Right ventricle myocardium inferior (tissue), 1 donor: Measurements from ENCODE around the gene NCKAP5. TPM values are rescaled to one million over a fixed set of nuclear protein-coding genes. Genes with fewer than 3 reads are reported as not detected.

Experiments
- ATAC-seq: fragments of 200-7000 bp; cut with Tn5 transposase; one replicate; pipeline ENCODE4 v1.9.1; 2020; ENCODE audit warnings: mild to moderate bottlenecking, moderate library complexity
- DNase-seq: peaks from one replicate; pipeline ENCODE4 v3.0.0; 2021; ENCODE audit errors: missing footprints
- intact Hi-C: fragments of 100-400 bp; cut with DNase I; formaldehyde crosslinking; loops from one replicate; pipeline ENCODE4 v1.11.0; 2022
- total RNA-seq: library from RNA; stranded (reverse); fragmentation: NEBNext Ultra II Directional; extraction: Animal tissue kit (Norgen Biotek cat#: 25700); gene quantifications from one replicate; pipeline ENCODE4 v1.2.1, GENCODE V29; 2021
- donor health status: DM: no; HTN: yes; CAD: no; lungs with severe emphysema.

NCKAP5 gene
- total RNA-seq, 1 donor from 2014 or later, result 4.3 TPM

DNA sequence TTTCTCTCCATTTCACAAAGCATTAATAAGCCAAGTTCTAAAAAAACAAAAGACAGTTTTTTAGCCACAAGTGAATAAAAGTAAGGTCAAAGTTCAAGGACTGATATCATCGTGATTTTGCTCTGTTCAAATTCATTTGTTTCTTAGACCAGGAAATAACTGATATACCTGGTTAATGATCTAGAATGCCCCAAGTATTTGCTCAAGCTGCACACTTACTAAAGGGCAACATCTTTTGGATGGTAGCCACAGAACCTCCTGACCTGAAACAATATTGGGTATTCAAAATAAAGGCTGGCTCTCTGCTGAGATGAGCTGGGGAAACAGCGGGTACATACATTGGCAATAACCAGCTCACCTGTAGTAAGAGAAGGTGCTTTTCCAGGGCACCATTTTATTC is 583.5 kb downstream of the NCKAP5 start:
- DNase-seq (no peak), ATAC-seq (no peak)
- intact Hi-C loops, result no loop called here

DNA sequence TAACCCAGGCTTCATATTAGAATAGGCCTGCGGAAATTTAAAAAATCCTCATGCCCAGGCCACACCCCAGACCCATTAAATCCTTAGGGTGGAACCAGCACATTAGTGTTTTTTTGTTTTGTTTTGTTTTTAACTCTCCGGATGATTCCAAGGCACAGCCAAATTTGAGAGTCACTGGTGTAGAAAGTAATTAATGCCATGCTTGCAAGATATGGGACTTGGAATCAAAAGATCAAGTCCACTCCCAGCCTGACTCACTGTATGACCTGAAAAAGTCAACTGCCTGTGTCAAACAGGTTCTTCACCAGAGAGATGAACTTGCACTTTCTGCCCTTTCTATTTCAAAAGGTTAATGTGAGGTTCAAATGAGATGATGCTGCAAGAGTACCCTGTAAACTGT is 588.0 kb downstream of the NCKAP5 start:
- ATAC-seq (no peak), DNase-seq (no peak)
- intact Hi-C loops, result no loop called here

DNA sequence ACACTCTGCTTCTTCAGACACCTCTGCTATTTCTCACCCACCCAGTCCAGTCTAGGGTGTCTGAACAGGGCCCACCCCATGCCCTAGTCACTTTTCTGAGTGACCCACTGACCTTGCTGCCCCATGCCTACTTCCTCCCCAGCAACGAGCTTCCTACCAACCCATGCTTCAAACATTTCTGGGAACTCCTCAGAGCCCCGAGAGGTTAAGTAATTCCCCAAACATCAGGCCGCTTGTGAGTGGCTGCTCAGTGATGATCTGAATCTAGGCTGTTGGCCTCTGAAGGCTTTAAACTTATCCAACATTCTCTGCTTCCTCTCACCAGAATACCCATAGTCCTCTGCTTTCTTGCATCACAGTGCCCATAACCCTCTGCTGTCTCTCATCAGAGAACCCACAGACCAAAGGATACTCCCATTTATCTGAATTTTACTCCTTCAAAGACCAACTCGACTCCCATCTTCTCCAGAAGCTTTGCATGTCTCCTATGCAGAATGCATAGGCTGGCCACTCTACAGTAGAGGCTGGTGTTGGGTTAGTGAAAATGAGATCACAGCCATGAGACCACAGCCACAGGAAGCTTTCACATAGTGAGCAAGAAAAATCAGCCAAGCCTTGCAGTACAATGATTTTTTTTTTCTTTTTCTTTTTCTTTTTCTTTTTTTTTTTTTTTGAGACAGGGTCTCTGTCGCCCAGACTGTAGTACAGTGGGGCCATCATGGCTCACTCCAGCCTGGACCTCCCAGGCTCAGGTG is 588.7 kb downstream of the NCKAP5 start:
- ATAC-seq (no peak), DNase-seq (no peak)
- intact Hi-C loops, result no loop called here

DNA sequence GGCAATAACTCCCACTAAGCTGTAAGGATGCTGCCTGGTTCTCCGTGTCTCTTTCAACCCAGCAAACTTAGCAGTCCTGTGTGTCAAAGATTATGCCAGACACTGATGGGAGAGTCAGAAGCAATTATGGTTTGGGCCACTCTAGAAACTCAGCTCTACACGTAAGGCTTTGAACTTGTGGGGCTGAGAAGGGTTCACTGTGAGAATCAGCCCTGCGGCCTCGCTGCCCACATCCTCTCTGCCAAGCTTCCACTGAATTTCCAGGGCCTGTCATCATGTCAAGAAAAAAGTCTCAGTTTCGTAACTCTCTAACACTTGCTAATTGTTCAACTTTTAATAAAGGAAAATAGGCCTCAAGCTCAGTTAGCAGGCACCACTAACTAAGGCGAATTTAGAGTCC is 589.4 kb downstream of the NCKAP5 start:
- DNase-seq, result no peak
- no peak for ATAC-seq
- intact Hi-C loops, result no loop called here

DNA sequence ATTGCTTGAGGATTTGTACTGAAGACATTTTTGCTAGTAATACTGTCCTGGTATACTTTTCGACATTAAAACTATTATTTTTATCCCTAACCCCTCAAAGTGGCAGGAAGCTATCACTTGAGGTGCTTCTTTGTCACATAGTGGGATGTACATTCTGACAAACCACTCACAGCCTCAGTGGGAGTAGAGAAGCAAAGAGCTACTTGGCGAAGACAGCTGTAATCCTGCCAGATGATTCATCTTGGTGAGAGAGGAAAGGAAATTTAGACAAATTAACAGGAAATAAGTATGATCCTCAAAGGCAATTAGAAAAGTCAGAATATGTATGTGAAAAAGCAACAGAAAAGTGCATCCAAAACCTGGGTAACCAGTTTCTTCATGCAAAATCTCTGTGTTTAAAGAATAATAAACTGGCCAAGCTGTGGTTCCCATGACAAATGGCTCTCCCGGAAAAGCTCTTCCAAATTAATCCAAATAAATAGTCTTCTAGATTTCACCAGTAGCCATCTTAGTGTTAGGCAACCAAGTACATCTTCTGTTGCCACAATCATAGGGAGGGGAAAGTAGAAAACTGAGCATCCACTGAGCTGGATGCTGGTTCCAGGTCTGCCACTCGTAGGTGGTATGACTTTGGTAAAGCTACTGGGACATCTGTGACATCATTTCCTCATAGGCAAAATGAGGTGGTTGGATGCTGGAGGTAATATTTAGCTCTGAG is 590.3 kb downstream of the NCKAP5 start:
- no peak for DNase-seq
- no peak for ATAC-seq
- intact Hi-C loops, result no loop called here

DNA sequence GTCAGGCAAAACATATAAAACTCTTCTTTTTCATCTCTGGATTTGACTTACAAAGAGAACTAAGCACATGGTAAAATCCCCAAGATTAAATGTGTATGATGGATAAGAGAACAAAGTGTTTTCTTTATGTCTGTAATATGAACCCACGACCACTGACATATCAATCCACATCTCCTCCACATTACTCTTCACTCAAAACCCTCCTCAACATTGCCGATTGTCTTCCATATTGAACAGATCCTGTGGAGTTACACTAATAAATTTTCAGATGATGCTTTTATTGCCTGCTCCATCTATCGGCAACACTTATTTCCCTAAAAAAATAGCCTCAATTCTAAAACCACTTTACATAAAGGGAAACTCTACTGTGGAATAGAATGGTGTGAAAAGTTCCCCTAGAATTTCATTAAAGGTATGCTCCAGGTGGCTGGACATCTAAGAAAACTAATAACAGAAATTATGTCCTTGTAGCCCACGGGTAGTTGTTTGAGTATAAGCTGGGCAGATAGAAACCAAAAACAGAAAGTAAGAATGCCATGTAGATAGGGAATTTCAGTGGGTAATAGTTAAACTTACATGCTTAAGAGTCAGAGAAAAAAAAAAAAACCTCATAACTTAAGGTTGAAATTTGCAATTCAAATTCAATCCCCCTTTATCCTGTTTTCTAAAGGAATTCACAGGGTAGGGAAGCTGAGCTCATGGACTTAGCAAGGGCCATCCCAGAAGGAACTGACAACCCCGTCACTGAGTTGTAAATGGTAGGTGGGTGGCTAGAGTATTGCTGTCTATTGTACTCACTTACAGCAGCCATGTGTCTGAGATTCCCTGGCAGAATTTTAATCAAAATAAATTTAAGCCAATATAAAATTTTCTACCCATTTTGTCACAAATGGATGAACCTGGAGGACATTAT is 592.8 kb downstream of the NCKAP5 start:
- ATAC-seq, result no peak

DNA sequence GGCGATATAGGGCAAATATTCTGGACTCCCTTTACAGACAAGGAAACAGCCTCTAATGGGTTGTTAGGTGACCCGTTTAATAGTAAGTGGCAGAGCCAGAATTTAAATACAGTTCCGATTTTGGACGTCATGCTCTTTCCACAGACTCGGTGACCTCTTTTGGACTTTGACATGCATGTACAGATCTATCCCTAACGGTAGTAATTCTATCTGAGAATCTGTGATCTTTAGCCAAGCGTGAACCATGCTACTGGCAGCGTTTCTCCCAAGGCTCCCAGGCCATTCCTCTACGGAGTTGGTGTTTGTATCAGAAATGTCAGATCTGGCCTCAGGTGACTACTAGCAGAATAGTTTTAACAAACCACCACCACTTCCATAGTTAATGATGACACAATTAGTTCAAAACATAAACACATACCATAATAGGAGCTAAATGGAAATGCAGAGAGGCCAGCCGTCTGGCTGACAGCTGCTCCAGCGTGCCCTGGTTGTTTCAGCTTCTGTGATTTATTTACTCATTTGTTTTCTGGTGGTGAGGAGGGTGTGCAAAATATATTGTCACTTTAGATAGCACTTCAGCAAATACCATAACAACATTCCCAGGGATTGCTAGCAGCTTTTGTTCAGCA is 593.7 kb downstream of the NCKAP5 start:
- DNase-seq (no peak), ATAC-seq (no peak)
- intact Hi-C loops, result no loop called here

More for the DNA sequence above, 592.8 kb downstream of the NCKAP5 start:
- intact Hi-C loops, result no loop called here
- DNase-seq, result no peak

DNA sequence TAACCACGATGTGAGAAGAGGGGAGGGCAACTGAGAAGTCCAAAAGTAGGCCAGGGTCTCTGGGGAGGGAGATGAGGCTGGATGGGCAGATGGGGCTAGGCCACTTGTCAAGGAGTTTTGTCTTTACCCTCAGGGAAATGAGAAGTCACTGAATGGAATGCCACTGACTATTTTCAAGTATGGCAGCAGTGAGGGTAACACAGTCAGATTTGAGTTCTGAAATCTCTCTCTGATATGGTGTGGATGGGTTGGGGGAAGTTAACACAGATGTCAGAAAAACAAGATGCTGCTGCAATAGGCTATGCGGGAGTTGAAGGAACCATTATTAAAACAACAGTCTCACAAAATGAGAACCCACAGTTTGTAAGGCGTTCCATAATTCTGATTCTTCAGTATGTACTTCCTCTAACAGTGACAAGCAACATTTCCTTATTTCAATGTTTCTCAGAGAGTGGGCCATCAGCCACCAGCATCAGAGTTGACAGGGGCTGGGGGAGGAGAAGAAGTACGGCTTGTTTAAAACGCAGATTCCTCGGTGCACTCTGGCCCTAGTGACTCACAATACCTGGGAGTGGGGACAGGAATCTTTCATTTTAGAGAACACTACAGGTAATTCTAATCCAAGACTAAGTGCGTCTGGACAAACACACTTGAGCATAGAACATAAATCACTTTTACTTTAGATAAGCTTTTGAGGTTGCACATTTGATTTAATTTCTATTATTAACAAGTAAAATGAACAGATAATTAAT is 596.8 kb downstream of the NCKAP5 start:
- intact Hi-C loops, result no loop called here
- ATAC-seq, result no peak
- no peak for DNase-seq

DNA sequence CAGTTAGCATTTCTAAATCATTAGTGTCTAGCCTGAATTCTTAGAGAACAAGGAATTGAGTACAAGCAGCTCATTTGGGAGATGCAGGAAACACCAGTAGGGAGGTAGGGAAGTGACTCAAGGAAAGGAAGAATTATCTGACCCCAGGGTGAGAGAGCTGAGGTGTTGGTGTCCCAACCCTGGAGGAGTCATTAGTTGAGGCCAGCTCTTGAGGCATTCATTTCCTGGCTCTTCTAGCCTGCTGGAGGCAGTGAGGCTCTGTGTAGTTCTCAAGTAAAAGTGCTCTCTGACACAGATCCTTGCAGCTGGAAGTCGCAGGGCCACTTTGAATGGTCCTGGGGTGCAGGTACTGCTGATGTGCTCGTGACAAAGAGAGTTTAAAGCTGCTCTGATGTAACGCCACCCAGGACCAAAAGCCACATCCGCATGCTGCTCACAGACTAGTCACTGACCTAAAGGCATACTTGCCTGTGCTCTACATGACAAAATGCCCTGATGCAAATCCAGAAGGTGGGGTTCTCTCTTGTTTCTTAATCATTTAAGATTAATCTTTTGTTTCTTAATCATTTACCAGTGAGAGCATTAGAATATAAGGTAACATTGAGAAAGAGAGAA is 598.8 kb downstream of the NCKAP5 start:
- DNase-seq, result no peak
- intact Hi-C loops, result no loop called here
- ATAC-seq, result no peak

DNA sequence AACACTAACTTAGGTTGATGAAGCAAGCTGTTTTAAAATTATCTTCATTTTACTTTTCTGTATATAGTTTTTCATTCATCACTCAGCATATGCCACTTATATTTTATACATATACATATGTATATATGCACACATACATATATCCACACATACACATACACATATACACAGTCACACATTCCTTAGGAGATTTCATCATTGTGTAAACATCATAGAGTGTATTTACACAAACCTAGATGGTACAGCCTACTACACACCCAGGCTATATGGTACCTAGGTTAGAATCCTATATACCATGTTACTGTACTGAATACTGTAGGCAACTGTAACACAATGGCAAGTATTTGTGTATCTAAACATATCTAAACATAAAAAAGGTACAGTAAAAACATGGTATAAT is 602.8 kb downstream of the NCKAP5 start:
- intact Hi-C loops, result no loop called here
- ATAC-seq (no peak), DNase-seq (no peak)

DNA sequence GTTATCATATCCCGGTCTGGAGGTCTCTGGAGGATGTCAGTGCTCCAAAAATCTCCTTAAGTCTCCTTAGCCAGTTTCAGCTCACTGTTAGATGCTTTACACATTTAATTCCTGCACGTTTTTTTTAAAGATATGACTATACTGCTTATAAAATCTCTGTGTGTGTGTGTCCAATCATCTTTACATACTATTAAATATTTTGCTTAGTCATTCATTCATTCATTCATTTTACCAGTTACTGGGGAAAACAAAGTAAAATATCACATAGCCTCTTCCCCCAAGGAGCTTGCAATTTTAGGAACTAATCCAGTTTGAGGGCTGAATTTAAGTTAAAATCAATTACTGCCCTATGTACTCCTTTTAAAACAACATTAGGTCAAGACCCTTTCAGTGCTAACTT is 605.1 kb downstream of the NCKAP5 start:
- no peak for ATAC-seq
- DNase-seq, result no peak
- intact Hi-C loops, result no loop called here

DNA sequence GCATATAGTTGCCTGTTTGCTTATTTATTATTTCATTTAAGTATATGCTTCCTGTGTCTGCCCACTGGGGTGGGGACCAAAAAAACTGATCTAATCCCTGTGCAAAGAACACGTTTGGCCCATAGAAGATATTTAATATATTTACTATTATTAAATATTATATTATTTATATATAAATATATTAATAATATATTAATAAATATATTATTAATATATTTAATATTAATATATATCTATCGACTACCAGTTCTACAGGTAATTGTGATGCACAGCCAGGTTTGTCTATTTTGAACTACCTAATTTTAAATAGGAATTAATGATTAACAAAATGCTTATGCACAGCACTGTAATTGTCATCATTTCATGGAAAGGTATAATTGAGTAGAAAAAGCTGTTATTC is 609.4 kb downstream of the NCKAP5 start:
- no peak for ATAC-seq
- intact Hi-C loops, result no loop called here
- no peak for DNase-seq

DNA sequence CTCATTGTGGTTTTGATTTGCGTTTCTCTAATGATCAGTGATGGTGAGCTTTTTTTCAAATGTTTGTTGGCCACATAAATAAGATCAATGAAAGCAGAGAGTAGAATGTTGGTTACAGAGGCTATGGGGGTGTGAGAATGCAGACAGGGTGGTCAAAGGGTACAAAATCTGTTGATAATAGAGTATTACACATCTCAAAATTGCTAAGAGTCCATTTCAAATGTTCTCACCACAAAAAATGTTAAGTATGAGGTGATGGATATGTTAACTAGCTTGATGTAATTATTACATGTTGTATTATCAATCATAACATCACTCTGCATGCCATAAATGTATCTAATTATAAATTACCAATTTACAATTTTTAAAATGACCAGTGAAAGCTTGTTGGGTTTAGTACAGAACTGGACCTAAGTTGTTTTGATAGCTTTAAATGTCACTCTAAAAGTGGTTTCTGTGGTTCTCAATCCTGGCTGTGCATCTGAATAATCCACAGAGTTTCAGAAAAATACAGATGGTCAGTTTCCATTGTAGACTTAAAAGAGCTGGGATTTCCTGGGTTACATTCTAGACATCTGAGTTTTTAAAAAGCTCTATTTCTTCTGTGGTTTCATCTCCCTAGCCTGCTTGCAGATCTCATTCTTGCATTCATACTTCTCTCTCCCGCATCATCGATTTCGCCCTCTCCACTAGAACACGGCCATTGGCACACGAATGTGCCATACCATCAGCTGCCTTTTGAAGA is 612.2 kb downstream of the NCKAP5 start:
- no peak for ATAC-seq
- intact Hi-C loops, result no loop called here
- no peak for DNase-seq

DNA sequence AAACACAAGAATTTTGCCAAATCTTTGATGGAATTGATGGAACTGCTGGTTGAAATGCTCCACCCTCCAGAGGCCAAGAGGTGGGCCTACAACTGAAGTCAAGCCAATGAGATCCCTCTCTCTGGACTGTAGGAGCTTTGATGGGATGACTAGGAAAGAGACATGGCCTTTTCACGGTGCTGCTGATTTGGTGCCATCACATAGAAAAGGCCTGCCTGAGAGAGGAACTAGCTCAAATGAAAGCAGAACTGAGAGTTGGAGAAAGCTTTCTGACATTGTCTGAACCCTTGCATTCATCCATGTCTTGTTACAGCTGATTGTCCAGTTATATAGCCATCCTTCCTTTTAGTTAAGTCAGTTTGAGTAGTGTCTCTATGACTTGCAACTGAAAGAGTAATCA is 614.5 kb downstream of the NCKAP5 start:
- ATAC-seq (no peak), DNase-seq (no peak)
- intact Hi-C loops, result no loop called here

DNA sequence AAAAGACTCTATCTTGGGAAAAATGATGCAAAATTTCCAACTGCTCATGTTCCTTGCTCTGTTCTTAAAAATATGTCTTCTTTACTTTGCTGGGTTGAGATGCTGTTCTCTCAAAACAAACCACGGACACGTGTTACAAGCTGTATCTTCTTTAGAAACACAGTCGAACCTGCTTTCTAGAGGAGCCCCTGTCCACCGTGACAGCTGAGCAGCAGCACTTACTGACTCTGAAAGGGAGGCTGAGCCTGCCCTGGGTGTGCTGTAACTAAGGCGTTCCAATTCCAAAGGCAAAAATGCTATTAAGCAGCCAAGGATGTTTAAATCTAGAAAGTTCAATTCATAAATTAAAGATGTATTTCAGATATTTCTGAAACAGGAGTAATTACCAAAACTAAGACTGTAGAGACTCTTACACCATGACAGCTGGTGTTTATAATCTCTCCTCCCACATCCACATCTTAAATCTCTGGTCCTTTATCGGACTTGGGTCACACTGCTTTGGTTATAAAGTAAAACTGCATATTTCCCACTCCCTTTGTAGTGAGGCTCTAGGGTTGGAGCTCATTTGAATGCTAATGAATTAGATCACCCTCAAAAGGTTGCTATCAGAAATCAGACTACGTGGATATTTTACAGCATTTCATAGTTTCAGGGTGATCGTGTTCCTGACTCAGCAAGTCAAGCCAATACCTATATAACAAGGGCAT is 617.1 kb downstream of the NCKAP5 start:
- ATAC-seq, result no peak
- DNase-seq, result no peak
- intact Hi-C loops, result no loop called here

DNA sequence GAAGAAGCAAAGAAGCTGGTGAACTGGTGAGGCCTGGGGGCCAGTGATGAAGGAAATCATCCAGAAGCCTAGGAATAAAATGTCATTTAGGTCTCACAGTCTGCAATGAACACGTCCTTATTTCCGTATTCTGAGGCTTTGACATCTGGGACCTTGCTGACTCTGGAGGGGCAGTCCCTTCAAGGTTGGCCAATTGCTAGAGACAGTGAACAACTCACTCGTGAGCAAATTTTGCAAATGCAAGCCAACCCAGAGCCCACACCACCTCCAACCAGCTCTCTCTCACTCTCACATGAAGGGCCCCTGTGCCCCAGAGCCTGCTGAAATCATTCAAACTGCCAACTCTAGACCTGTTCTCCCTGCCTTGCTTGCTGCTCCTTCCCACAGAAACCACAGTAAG is 619.2 kb downstream of the NCKAP5 start:
- DNase-seq (no peak), ATAC-seq (no peak)
- intact Hi-C loops, result no loop called here

DNA sequence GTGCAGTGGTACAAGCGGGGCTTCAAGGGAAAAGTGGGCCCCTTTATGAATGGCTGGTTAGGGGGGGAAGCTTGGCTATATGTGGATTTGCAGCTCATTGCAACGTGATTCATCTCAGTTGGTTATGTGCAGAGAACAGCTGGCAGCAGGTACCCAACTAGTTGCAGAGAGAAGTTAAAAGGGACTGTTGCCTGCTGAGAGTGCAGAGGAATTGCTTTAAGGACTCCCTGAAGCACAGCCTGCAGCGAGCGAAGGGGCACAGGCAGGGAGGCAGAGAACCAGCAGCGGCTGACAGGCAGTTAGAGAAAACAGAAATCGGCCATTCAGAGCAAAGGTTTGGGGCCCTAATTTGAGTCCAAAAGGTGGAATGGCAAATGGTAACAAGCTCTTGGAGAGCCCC is 620.1 kb downstream of the NCKAP5 start:
- intact Hi-C loops, result no loop called here
- DNase-seq, result peak; percentile 37
- ATAC-seq, result no peak
